H1 (cell line): ENCODE measurements around the gene CRPPA. TPM values are rescaled to one million over a fixed set of nuclear protein-coding genes. Genes with fewer than 3 reads are reported as not detected.

Experiments
- CTCF ChIA-PET: fragments of 300-600 bp; sonication (Branson Sonifier 250); formaldehyde crosslinking; loops from one replicate; lab custom pipeline; 2021; ENCODE audit not compliant: partially characterized antibody; lab: Charles Lee
- POLR2A ChIA-PET: fragments of 300-600 bp; sonication (Branson Sonifier 250); formaldehyde crosslinking; loops from one replicate; lab custom pipeline; 2021; ENCODE audit warnings: inconsistent platforms; ENCODE audit not compliant: partially characterized antibody; lab: Charles Lee
- DNase-seq, 2 experiments: peaks; one replicate each; pipeline versions ENCODE4 v3.0.0 to v3.0.0-alpha.2; 2010 to 2022; ENCODE audit warnings: low spot score in 2 of 2, low read depth in 1 of 2, mixed read lengths in 1 of 2
- FAIRE-seq: peaks from 2 replicates; lab custom pipeline; 2011; peaks lifted over from hg19 to GRCh38; lab: Jason Lieb, UNC
- H2AFZ ChIP-seq: 2 replicates; pipeline ENCODE4 v1.8.1; 2012; ENCODE audit warnings: low read length, inconsistent platforms
- H2AK5ac ChIP-seq: 2 replicates; pipeline ENCODE4 v1.6.1; 2013; ENCODE audit warnings: low read depth, low read length
- H2BK120ac ChIP-seq: replicated peaks from 2 replicates; pipeline ENCODE3; 2013; ENCODE audit warnings: low read depth, low read length, inconsistent platforms
- H2BK12ac ChIP-seq: 2 replicates; pipeline ENCODE4 v1.6.1; 2013; ENCODE audit warnings: low read depth, low read length
- H2BK15ac ChIP-seq: 2 replicates; pipeline ENCODE4 v1.6.1; 2013; ENCODE audit warnings: low read length
- H2BK20ac ChIP-seq: 2 replicates; pipeline ENCODE4 v1.6.1; 2013; ENCODE audit warnings: low read length
- H2BK5ac ChIP-seq: 2 replicates; pipeline ENCODE4 v1.6.1; 2013; ENCODE audit warnings: low read depth, low read length
- H3K14ac ChIP-seq: 2 replicates; pipeline ENCODE4 v1.6.1; 2013; ENCODE audit warnings: inconsistent platforms; ENCODE audit not compliant: insufficient read length
- H3K18ac ChIP-seq: 2 replicates; pipeline ENCODE4 v1.6.1; 2013; ENCODE audit warnings: low read length; ENCODE audit errors: extremely low read depth
- H3K23ac ChIP-seq: 2 replicates; pipeline ENCODE4 v1.6.1; 2013; ENCODE audit warnings: inconsistent platforms; ENCODE audit not compliant: insufficient read length
- H3K23me2 ChIP-seq: 2 replicates; pipeline ENCODE4 v1.6.1; 2013; ENCODE audit warnings: low read depth, low read length
- H3K27ac ChIP-seq: 2 replicates; pipeline ENCODE4 v1.6.1; 2011; ENCODE audit warnings: low read depth, low read length, inconsistent platforms
- H3K27me3 ChIP-seq, 4 experiments: replicated peaks in 1 of 4; 1 replicate in 1 of 4; 2 replicates in 3 of 4; pipeline versions ENCODE4 v1.6.1 to v1.8.1; 2011 to 2013; ENCODE audit warnings: low read length in 3 of 4, mild to moderate bottlenecking in 3 of 4, inconsistent platforms in 2 of 4, mixed read lengths in 2 of 4, moderate library complexity in 1 of 4; ENCODE audit not compliant: control insufficient read depth in 3 of 4, insufficient read depth in 3 of 4; ENCODE audit errors: extremely low read depth in 1 of 4
- H3K36me3 ChIP-seq, 4 experiments: 2 replicates each; pipeline versions ENCODE4 v1.6.1 to v1.8.1; 2011 to 2013; ENCODE audit warnings: mild to moderate bottlenecking in 4 of 4, low read length in 3 of 4, moderate library complexity in 2 of 4, control low read depth in 1 of 4, inconsistent platforms in 1 of 4; ENCODE audit not compliant: insufficient read depth in 4 of 4, control insufficient read depth in 2 of 4
- H3K4ac ChIP-seq: replicated peaks from 2 replicates; pipeline ENCODE3; 2013; ENCODE audit warnings: low read length, low read depth, mixed read lengths, inconsistent platforms; ENCODE audit not compliant: insufficient read length
- H3K4me1 ChIP-seq, 4 experiments: replicated peaks in 1 of 4; 1 replicate in 1 of 4; 2 replicates in 3 of 4; pipeline versions ENCODE4 v1.6.1 to v1.8.1; 2011 to 2013; ENCODE audit warnings: low read length in 3 of 4, inconsistent platforms in 2 of 4, mixed read lengths in 1 of 4; ENCODE audit not compliant: insufficient read depth in 4 of 4, control insufficient read depth in 3 of 4
- H3K4me2 ChIP-seq, 2 experiments: 2 replicates each; pipeline versions ENCODE4 v1.6.1 to v1.8.1; 2011 to 2013; ENCODE audit warnings: low read depth in 2 of 2, low read length in 2 of 2, control low read depth in 1 of 2, inconsistent platforms in 1 of 2, mild to moderate bottlenecking in 1 of 2; ENCODE audit not compliant: insufficient read depth in 1 of 2
- H3K4me3 ChIP-seq, 4 experiments: fragments of 200-600, 300-600 bp in 1 of 4; sonication (generic), shearing (Covaris generic), sonication (Bioruptor Twin) in 1 of 4; 2 replicates each; pipeline versions ENCODE4 v1.5.1 to v1.8.1; 2011 to 2016; ENCODE audit warnings: low read length in 4 of 4, low read depth in 3 of 4, control low read depth in 2 of 4, inconsistent platforms in 2 of 4, mild to moderate bottlenecking in 2 of 4, mixed read lengths in 1 of 4, moderate library complexity in 1 of 4; ENCODE audit not compliant: insufficient read depth in 2 of 4; ENCODE audit errors: extremely low read depth in 1 of 4
- H3K56ac ChIP-seq: replicated peaks from 2 replicates; pipeline ENCODE3; 2013; ENCODE audit warnings: low read depth, mild to moderate bottlenecking, mixed read lengths, low read length, inconsistent platforms; ENCODE audit not compliant: insufficient read length
- H3K79me1 ChIP-seq: 2 replicates; pipeline ENCODE4 v1.6.1; 2013; ENCODE audit warnings: low read depth, low read length, control low read depth
- H3K79me2 ChIP-seq, 2 experiments: 2 replicates each; pipeline versions ENCODE4 v1.6.1 to v1.8.1; 2012 to 2013; ENCODE audit warnings: low read length in 2 of 2, mild to moderate bottlenecking in 2 of 2, inconsistent platforms in 1 of 2; ENCODE audit not compliant: insufficient read depth in 2 of 2, control insufficient read depth in 1 of 2
- H3K9ac ChIP-seq, 4 experiments: replicated peaks in 1 of 4; 1 replicate in 1 of 4; 2 replicates in 3 of 4; pipeline versions ENCODE4 v1.6.1 to v1.8.1; 2011 to 2013; ENCODE audit warnings: low read depth in 3 of 4, low read length in 3 of 4, control low read depth in 2 of 4, mild to moderate bottlenecking in 2 of 4, moderate library complexity in 2 of 4, inconsistent platforms in 1 of 4; ENCODE audit errors: extremely low read depth in 1 of 4
- H3K9me3 ChIP-seq, 2 experiments: 2 replicates each; pipeline versions ENCODE4 v1.6.1 to v1.8.1; 2012 to 2013; ENCODE audit warnings: mild to moderate bottlenecking in 2 of 2, moderate library complexity in 2 of 2, control low read depth in 1 of 2, inconsistent platforms in 1 of 2, low read depth in 1 of 2, low read length in 1 of 2, mixed read lengths in 1 of 2; ENCODE audit not compliant: insufficient read depth in 2 of 2
- H4K20me1 ChIP-seq, 2 experiments: replicated peaks in 1 of 2; 2 replicates each; pipeline versions ENCODE3 to v1.8.1; 2011 to 2013; ENCODE audit warnings: inconsistent platforms in 2 of 2, low read length in 2 of 2, mild to moderate bottlenecking in 1 of 2; ENCODE audit not compliant: insufficient read depth in 2 of 2, control insufficient read depth in 1 of 2
- H4K5ac ChIP-seq: 2 replicates; pipeline ENCODE4 v1.6.1; 2013; ENCODE audit warnings: low read length, low read depth, mixed read lengths, inconsistent platforms; ENCODE audit not compliant: insufficient read length
- H4K8ac ChIP-seq: 2 replicates; pipeline ENCODE4 v1.8.0; 2013; ENCODE audit warnings: mild to moderate bottlenecking, moderate library complexity, low read length, inconsistent platforms; ENCODE audit not compliant: insufficient read depth; ENCODE audit errors: extremely low read depth
- H4K91ac ChIP-seq: replicated peaks from 2 replicates; pipeline ENCODE3; 2013; ENCODE audit warnings: low read length, mixed read lengths, inconsistent platforms; ENCODE audit not compliant: insufficient read length
- CHD2 ChIP-seq: IDR thresholded peaks from 2 replicates; pipeline ENCODE4 v1.6.1; 2012; ENCODE audit warnings: low read length, improper control_type of control experiment
- CTBP2 ChIP-seq: IDR thresholded peaks from 2 replicates; pipeline ENCODE4 v1.7.0; 2011; ENCODE audit warnings: borderline replicate concordance, mild to moderate bottlenecking, moderate library complexity, mixed read lengths, low read length; ENCODE audit not compliant: insufficient read depth, insufficient read length
- JUN ChIP-seq: IDR thresholded peaks from 2 replicates; pipeline ENCODE4 v1.6.1; 2011; ENCODE audit warnings: low read depth, mild to moderate bottlenecking, improper control_type of control experiment, low read length
- POLR2AphosphoS5 ChIP-seq: IDR thresholded peaks from 2 replicates; pipeline ENCODE4 v1.6.1; 2011; ENCODE audit warnings: low read depth, low read length
- POU5F1 ChIP-seq: IDR thresholded peaks from 2 replicates; pipeline ENCODE4 v1.6.1; 2011; ENCODE audit warnings: low read depth, mild to moderate bottlenecking, low read length, moderate library complexity
- SIRT6 ChIP-seq: IDR thresholded peaks from one replicate; pipeline ENCODE4 v1.7.1; 2012; ENCODE audit warnings: low read length, inconsistent platforms
- SP1 ChIP-seq: IDR thresholded peaks from 2 replicates; pipeline ENCODE4 v1.6.1; 2011; ENCODE audit warnings: low read depth, low read length
- TCF12 ChIP-seq: IDR thresholded peaks from 2 replicates; pipeline ENCODE4 v1.6.1; 2011; ENCODE audit warnings: low read depth, mild to moderate bottlenecking, low read length
- ZNF274 ChIP-seq: IDR thresholded peaks from 2 replicates; pipeline ENCODE4 v1.7.0; 2012; ENCODE audit warnings: low read length, borderline replicate concordance; ENCODE audit errors: extremely low read depth
- polyA plus RNA-seq, 7 experiments: library from polyadenylated mRNA; depleted of rRNA in 3 of 7; stranded (reverse) in 5 of 7; unstranded in 2 of 7; fragments of >200 nt in 5 of 7; fragments of 200-250 nt in 2 of 7; gene quantifications; 1 replicate in 5 of 7; 2 replicates in 1 of 7; 4 replicates in 1 of 7; pipeline versions ENCODE4 v1.2.1 to v1.2.3, GENCODE V29; 2011 to 2013; ENCODE audit warnings: missing spikeins in 2 of 7, mixed read lengths in 2 of 7
- total RNA-seq: library from RNA; stranded (reverse); fragmentation: NEBNext Ultra II Directional; extraction: Animal tissue kit (Norgen Biotek cat#: 25700); gene quantifications from 2 replicates; pipeline ENCODE4 v1.2.1, GENCODE V29; 2021
- TF ChIP-seq, protein P1 (sequence below): IDR thresholded peaks from 2 replicates; pipeline ENCODE4 v1.6.1; 2012; ENCODE audit warnings: low read length, inconsistent platforms

The CRPPA gene
- total and polyA plus RNA-seq, 2 of the 8 experiments (the other 6 are each of a cell fraction or from before 2014, with no cell fraction given): 0.23 to 0.39 TPM

DNA sequence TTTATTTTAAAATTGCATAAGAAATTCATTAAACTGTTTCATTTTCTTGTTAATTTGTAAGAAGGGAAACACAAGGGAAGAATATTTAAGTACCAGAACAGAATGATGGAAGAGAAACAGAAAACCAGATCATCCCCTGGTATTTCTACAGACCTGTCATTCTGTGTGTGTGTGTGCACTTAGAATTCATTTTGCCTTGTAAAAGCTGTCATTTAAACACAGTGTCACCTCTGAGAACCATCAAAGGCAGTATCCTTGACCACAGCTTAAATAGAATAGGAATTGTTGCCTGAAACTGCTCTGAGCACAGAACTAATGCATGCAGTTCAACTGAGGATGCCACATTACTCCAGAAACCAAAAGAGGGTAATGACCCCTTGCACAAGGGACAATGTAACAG is 6.8 kb upstream of the CRPPA start:
- Histone ChIP-seq H3K4me2 (no peak overlapping the region), H3K4ac (no peak overlapping the region), H2BK12ac (no peak overlapping the region), H3K36me3 (no peaks in the 10 kb centered on the region), H2BK5ac (no peak overlapping the region), H4K91ac (no peak overlapping the region), H3K23ac (no peak overlapping the region), H3K56ac (no peak overlapping the region), H3K18ac (no peak overlapping the region), H3K9me3 (no peaks in the 10 kb centered on the region), H3K4me1 (no peaks in the 10 kb centered on the region), H3K79me1 (no peaks in the 10 kb centered on the region), H3K9ac (no peak overlapping the region), H2AFZ (no peak overlapping the region), H3K27ac (no peak overlapping the region), H3K23me2 (no peaks in the 10 kb centered on the region), H2BK120ac (no peak overlapping the region), H2BK15ac (no peak overlapping the region), H2AK5ac (no peak overlapping the region), H2BK20ac (no peak overlapping the region), H4K8ac (no peak overlapping the region), H4K5ac (no peak overlapping the region), H3K79me2 (no peaks in the 10 kb centered on the region), H4K20me1 (no peaks in the 10 kb centered on the region), H3K27me3 (no peaks in the 10 kb centered on the region), H3K14ac (no peak overlapping the region), H3K4me3 (no peak overlapping the region)
- FAIRE-seq (no peak), DNase-seq (no peak)
- CTCF ChIA-PET: no interaction called here
- POLR2A ChIA-PET: no interaction called here
- no peak for TF ChIP-seq ZNF274
- no peak for TF ChIP-seq SP1
- TF ChIP-seq CHD2: no peak
- no peak for TF ChIP-seq JUN
- TF ChIP-seq POLR2AphosphoS5: no peak
- TF ChIP-seq CTBP2: no peak
- TF ChIP-seq, protein P1, sequence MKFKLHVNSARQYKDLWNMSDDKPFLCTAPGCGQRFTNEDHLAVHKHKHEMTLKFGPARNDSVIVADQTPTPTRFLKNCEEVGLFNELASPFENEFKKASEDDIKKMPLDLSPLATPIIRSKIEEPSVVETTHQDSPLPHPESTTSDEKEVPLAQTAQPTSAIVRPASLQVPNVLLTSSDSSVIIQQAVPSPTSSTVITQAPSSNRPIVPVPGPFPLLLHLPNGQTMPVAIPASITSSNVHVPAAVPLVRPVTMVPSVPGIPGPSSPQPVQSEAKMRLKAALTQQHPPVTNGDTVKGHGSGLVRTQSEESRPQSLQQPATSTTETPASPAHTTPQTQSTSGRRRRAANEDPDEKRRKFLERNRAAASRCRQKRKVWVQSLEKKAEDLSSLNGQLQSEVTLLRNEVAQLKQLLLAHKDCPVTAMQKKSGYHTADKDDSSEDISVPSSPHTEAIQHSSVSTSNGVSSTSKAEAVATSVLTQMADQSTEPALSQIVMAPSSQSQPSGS: no peak
- TF ChIP-seq POU5F1: no peak
- TF ChIP-seq TCF12: no peak
- no peak for TF ChIP-seq SIRT6
